C4-2B (cell line): Measurements from ENCODE around the gene THEMIS.

Experiments
- ZFX ChIP-seq: fragments of 450-650 bp; IDR thresholded peaks from 2 replicates; pipeline ENCODE4 v1.6.1; 2017
- TF ChIP-seq, protein P1 (sequence below): fragments of 450-650 bp; conservative IDR thresholded peaks from 2 replicates; pipeline ENCODE4 v1.5.1; 2017; ENCODE audit warnings: mild to moderate bottlenecking

DNA sequence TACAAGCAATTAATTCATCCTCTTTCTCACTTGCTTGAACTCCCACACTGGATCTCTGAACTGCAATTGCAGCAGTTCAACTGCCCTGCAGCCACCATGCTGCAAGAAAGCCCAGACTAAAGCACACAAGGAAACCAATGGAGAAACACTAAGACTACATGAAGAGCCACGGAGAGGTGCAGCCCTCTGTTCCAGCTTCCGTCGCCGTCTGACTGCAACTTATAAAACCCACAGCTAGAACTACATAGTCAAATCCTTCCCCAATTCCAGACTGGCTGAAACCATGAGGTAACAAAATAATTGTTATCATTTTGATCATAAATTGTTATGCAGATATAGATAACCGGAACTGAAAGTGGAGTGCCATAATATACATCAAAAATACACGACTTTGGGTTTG lies 21.1 kb upstream of the THEMIS start:
- TF ChIP-seq, protein P1, sequence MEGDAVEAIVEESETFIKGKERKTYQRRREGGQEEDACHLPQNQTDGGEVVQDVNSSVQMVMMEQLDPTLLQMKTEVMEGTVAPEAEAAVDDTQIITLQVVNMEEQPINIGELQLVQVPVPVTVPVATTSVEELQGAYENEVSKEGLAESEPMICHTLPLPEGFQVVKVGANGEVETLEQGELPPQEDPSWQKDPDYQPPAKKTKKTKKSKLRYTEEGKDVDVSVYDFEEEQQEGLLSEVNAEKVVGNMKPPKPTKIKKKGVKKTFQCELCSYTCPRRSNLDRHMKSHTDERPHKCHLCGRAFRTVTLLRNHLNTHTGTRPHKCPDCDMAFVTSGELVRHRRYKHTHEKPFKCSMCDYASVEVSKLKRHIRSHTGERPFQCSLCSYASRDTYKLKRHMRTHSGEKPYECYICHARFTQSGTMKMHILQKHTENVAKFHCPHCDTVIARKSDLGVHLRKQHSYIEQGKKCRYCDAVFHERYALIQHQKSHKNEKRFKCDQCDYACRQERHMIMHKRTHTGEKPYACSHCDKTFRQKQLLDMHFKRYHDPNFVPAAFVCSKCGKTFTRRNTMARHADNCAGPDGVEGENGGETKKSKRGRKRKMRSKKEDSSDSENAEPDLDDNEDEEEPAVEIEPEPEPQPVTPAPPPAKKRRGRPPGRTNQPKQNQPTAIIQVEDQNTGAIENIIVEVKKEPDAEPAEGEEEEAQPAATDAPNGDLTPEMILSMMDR, result no peak
- TF ChIP-seq ZFX, result no peak
